ENCODE measurements around the gene OR4X2.

DNA sequence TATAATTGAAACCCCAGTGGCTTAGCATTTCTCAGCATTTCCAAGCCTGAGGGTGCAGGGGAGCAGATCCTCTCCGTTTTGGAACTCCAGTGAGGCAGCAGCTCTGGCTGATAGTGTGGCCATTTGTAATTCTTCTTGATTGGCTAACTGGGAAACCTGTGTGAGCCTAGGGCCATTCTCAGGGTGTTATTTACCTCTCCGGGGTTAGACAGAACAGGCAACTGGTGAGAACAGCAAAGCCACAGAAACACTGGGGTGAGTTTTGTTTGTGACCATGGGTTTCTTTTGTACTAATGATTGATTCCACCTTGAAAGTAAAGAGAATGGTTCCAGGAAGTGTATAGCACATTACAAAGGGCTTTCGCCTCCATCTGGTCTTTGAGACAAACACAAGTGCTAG lies 2.4 kb upstream of the OR4X2 start:
- TF ChIP-seq, protein P1, sequence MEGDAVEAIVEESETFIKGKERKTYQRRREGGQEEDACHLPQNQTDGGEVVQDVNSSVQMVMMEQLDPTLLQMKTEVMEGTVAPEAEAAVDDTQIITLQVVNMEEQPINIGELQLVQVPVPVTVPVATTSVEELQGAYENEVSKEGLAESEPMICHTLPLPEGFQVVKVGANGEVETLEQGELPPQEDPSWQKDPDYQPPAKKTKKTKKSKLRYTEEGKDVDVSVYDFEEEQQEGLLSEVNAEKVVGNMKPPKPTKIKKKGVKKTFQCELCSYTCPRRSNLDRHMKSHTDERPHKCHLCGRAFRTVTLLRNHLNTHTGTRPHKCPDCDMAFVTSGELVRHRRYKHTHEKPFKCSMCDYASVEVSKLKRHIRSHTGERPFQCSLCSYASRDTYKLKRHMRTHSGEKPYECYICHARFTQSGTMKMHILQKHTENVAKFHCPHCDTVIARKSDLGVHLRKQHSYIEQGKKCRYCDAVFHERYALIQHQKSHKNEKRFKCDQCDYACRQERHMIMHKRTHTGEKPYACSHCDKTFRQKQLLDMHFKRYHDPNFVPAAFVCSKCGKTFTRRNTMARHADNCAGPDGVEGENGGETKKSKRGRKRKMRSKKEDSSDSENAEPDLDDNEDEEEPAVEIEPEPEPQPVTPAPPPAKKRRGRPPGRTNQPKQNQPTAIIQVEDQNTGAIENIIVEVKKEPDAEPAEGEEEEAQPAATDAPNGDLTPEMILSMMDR (IDR thresholded peaks at IDR 0.05), result no peak
- no peak for TF ChIP-seq POLR2A (IDR thresholded peaks at IDR 0.05)
